Measurements from ENCODE around the gene FABP6.
A peak's percentile ranks its signal among the peaks of the same experiment; 100 is the strongest.

The FABP6 gene

GRCh38 chr5:160263326-160263855 is 34.1 kb downstream of the FABP6 start (continued):
- TF ChIP-seq TOX (CRISPR knock-in tag; IDR thresholded peaks at IDR 0.05; ENCODE audit: borderline replicate concordance) (no peak), ZNF8 (CRISPR knock-in tag; IDR thresholded peaks at IDR 0.05) (no peak), ZC3H10 (CRISPR knock-in tag; IDR thresholded peaks at IDR 0.05) (no peak), ZFP30 (CRISPR knock-in tag; IDR thresholded peaks at IDR 0.05) (no peak), PATZ1 (CRISPR knock-in tag; IDR thresholded peaks at IDR 0.05; ENCODE audit: borderline replicate concordance) (no peak), ARNTL (CRISPR knock-in tag; IDR thresholded peaks at IDR 0.05; ENCODE audit: borderline replicate concordance, low read depth) (no peak)
- TF ChIP-seq, protein P1, sequence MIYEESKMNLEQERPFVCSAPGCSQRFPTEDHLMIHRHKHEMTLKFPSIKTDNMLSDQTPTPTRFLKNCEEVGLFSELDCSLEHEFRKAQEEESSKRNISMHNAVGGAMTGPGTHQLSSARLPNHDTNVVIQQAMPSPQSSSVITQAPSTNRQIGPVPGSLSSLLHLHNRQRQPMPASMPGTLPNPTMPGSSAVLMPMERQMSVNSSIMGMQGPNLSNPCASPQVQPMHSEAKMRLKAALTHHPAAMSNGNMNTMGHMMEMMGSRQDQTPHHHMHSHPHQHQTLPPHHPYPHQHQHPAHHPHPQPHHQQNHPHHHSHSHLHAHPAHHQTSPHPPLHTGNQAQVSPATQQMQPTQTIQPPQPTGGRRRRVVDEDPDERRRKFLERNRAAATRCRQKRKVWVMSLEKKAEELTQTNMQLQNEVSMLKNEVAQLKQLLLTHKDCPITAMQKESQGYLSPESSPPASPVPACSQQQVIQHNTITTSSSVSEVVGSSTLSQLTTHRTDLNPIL (CRISPR knock-in tag; IDR thresholded peaks at IDR 0.05; ENCODE audit: low read depth) = no peak

DNA sequence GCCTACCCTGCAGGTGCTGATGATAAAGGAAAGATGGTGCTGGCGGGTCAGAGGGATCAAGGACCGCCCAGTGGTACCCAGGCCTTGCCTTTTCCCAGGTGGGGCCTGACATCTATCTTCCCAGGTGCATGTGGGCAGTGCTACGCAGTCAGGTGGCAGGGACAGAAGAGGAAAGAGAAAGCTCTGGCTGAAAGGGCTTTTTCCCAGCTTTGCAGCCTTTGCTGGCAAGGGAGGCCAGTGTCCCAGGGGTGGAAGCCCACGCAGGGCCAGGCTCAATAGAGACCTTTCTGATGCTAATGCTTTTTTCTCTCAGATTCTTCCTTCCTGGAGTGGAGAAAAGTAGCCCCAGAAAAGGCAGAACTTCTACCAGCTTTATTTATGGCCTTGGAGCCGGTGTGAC is 36.7 kb downstream of the FABP6 start:
- ATAC-seq = no peak
- TF ChIP-seq ZC3H10 (CRISPR knock-in tag; IDR thresholded peaks at IDR 0.05) = no peak
- no peak for TF ChIP-seq ZNF8 (CRISPR knock-in tag; IDR thresholded peaks at IDR 0.05)
- TF ChIP-seq, protein P2, sequence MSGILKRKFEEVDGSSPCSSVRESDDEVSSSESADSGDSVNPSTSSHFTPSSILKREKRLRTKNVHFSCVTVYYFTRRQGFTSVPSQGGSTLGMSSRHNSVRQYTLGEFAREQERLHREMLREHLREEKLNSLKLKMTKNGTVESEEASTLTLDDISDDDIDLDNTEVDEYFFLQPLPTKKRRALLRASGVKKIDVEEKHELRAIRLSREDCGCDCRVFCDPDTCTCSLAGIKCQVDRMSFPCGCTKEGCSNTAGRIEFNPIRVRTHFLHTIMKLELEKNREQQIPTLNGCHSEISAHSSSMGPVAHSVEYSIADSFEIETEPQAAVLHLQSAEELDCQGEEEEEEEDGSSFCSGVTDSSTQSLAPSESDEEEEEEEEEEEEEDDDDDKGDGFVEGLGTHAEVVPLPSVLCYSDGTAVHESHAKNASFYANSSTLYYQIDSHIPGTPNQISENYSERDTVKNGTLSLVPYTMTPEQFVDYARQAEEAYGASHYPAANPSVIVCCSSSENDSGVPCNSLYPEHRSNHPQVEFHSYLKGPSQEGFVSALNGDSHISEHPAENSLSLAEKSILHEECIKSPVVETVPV (CRISPR knock-in tag; IDR thresholded peaks at IDR 0.05) = no peak
- TF ChIP-seq TOX (CRISPR knock-in tag; IDR thresholded peaks at IDR 0.05; ENCODE audit: borderline replicate concordance) = no peak
- no peak for TF ChIP-seq ZFP3 (CRISPR knock-in tag; IDR thresholded peaks at IDR 0.05)
- TF ChIP-seq, protein P3, sequence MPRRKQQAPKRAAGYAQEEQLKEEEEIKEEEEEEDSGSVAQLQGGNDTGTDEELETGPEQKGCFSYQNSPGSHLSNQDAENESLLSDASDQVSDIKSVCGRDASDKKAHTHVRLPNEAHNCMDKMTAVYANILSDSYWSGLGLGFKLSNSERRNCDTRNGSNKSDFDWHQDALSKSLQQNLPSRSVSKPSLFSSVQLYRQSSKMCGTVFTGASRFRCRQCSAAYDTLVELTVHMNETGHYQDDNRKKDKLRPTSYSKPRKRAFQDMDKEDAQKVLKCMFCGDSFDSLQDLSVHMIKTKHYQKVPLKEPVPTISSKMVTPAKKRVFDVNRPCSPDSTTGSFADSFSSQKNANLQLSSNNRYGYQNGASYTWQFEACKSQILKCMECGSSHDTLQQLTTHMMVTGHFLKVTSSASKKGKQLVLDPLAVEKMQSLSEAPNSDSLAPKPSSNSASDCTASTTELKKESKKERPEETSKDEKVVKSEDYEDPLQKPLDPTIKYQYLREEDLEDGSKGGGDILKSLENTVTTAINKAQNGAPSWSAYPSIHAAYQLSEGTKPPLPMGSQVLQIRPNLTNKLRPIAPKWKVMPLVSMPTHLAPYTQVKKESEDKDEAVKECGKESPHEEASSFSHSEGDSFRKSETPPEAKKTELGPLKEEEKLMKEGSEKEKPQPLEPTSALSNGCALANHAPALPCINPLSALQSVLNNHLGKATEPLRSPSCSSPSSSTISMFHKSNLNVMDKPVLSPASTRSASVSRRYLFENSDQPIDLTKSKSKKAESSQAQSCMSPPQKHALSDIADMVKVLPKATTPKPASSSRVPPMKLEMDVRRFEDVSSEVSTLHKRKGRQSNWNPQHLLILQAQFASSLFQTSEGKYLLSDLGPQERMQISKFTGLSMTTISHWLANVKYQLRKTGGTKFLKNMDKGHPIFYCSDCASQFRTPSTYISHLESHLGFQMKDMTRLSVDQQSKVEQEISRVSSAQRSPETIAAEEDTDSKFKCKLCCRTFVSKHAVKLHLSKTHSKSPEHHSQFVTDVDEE (CRISPR knock-in tag; IDR thresholded peaks at IDR 0.05) = no peak
- TF ChIP-seq SNAI2 (CRISPR knock-in tag; IDR thresholded peaks at IDR 0.05) = no peak
- no peak for TF ChIP-seq ZFP30 (CRISPR knock-in tag; IDR thresholded peaks at IDR 0.05)
- TF ChIP-seq ARNTL (CRISPR knock-in tag; IDR thresholded peaks at IDR 0.05; ENCODE audit: borderline replicate concordance, low read depth) = no peak
- TF ChIP-seq, protein P1 (CRISPR knock-in tag; IDR thresholded peaks at IDR 0.05; ENCODE audit: low read depth) = no peak

GRCh38 chr5:160266752-160267345 is 37.5 kb downstream of the FABP6 start:
- peak; percentile 32; the same call in 1 of the 3 replicates for ATAC-seq
- no peak for TF ChIP-seq PPARA (CRISPR knock-in tag; IDR thresholded peaks at IDR 0.05; ENCODE audit: borderline replicate concordance)
- TF ChIP-seq, protein P1 (CRISPR knock-in tag; IDR thresholded peaks at IDR 0.05; ENCODE audit: low read depth) = no peak
- TF ChIP-seq BACH2 (CRISPR knock-in tag; IDR thresholded peaks at IDR 0.05; ENCODE audit: borderline replicate concordance) = no peak
- TF ChIP-seq SNAI2 (CRISPR knock-in tag; IDR thresholded peaks at IDR 0.05) = no peak
- TF ChIP-seq ZFP3 (CRISPR knock-in tag; IDR thresholded peaks at IDR 0.05) = no peak
- TF ChIP-seq ZNF565 (CRISPR knock-in tag; conservative IDR thresholded peaks at IDR 0.05; ENCODE audit: low read depth) = no peak
- TF ChIP-seq ARNTL (CRISPR knock-in tag; IDR thresholded peaks at IDR 0.05; ENCODE audit: borderline replicate concordance, low read depth) = no peak
- no peak for TF ChIP-seq PATZ1 (CRISPR knock-in tag; IDR thresholded peaks at IDR 0.05; ENCODE audit: borderline replicate concordance)
- TF ChIP-seq, protein P2 (CRISPR knock-in tag; IDR thresholded peaks at IDR 0.05) = no peak
- TF ChIP-seq, protein P3 (CRISPR knock-in tag; IDR thresholded peaks at IDR 0.05) = no peak

Data from SK-N-SH treated with all-trans-retinoic acid at 6 μM for 48 hours (cell line).